Kidney epithelial cell (primary cell): ENCODE measurements around the gene RAB40A. TPM values are rescaled to one million over a fixed set of nuclear protein-coding genes. Genes with fewer than 3 reads are reported as not detected.

Source experiments
- DNase-seq: peaks from one replicate; pipeline ENCODE4 v3.0.0-alpha.2; 2010; ENCODE audit warnings: low read depth
- H3K27me3 ChIP-seq: 2 replicates; pipeline ENCODE4 v1.6.0; 2011; ENCODE audit warnings: low read length; ENCODE audit not compliant: control insufficient read depth, insufficient read depth
- H3K36me3 ChIP-seq: 2 replicates; pipeline ENCODE4 v1.5.1; 2011; ENCODE audit warnings: low read length; ENCODE audit not compliant: control insufficient read depth, insufficient read depth
- H3K4me3 ChIP-seq: 2 replicates; pipeline ENCODE4 v1.5.1; 2011; ENCODE audit warnings: low read depth, mild to moderate bottlenecking, control low read depth, low read length
- CTCF ChIP-seq: IDR thresholded peaks from 2 replicates; pipeline ENCODE4 v1.5.1; 2011; ENCODE audit warnings: mild to moderate bottlenecking, moderate library complexity, low read length, control low read depth, inconsistent platforms; ENCODE audit not compliant: insufficient read depth, poor library complexity, severe bottlenecking
- total RNA-seq: library from RNA; depleted of rRNA; stranded (reverse); fragments of >200 nt; gene quantifications from 2 replicates; pipeline ENCODE4 v1.2.3, GENCODE V29; 2015

Gene RAB40A
- total RNA-seq, 1 donor from 2014 or later, result 0.13 TPM

- DNase-seq, result no peak
- Histone ChIP-seq H3K4me3 (no peak overlapping the region), H3K36me3 (no peaks in the 10 kb centered on the region), H3K27me3 (no peaks in the 10 kb centered on the region)
- no peak for TF ChIP-seq CTCF
Observed at GRCh38 chrX:103518571-103518970, 718 bp downstream of the RAB40A start.

DNA sequence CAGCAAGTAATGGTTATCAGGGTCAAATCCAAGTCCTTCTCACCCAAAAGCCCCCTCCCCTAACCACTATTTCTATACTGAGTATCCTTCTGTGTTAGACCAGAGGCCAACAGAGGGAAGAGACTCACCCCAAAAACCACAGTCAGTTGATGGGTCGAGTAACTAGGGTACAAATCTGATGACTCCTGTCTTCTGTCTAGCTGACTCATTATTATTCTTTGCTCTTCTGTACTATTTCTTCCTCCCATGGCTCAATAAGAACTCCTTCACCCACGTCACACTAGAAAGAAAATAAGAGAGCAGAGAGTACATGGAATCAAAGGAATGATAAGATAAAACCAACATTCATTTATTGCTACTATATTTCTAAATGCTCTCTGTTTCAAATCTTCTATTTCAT is 2.0 kb downstream of the RAB40A start:
- DNase-seq, result peak; percentile 5
- H3K27me3 ChIP-seq, result no peaks in the 10 kb centered on the region
- no peak for TF ChIP-seq CTCF
- H3K4me3 ChIP-seq, result no peak overlapping the region
- H3K36me3 ChIP-seq, result no peaks in the 10 kb centered on the region

GRCh38 chrX:103513476-103514108 is 5.7 kb downstream of the RAB40A start:
- Histone ChIP-seq H3K27me3 (no peaks in the 10 kb centered on the region), H3K4me3 (no peak overlapping the region), H3K36me3 (no peaks in the 10 kb centered on the region)
- TF ChIP-seq CTCF, result no peak
- DNase-seq, result no peak

DNA sequence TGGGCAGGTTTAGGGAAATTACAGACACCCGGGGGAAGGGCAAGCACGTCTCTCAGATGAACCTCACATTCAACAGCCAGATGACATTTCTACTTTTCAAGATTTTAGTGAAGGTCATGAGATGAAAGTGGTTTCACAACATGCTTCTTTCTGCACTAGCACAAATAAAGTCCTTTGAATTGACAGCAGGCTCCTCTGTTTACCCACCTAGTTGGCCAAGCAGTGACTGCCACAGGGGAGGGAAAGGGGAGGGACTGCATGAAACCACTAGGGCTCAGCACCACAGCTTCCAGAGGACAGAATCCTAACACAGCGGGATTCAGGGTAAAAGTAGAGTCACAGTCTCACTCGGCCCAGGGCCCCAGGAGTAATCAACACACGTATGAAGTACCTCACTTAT is 6.2 kb downstream of the RAB40A start:
- TF ChIP-seq CTCF, result no peak
- Histone ChIP-seq H3K36me3 (no peaks in the 10 kb centered on the region), H3K27me3 (no peaks in the 10 kb centered on the region), H3K4me3 (no peak overlapping the region)
- no peak for DNase-seq

DNA sequence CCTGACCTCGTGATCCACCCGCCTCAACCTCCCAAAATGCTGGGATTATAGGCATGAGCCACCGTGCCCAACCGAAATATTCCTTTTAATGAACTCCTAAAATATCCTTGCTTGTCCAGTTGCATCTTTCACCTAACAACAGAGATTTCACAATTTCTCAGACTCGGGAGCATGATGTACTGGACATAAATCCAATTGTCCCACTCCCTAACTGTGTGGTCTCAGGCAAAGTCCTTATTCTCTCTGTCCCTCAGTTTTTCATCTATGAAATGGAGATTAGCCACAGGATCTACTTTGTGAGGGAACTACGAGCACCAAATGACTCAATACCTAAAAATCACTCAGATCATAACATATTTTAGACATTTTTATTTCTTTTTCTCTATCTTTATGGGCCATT is 9.3 kb downstream of the RAB40A start:
- no peak for DNase-seq
- TF ChIP-seq CTCF, result no peak
- no peaks in the 10 kb centered on the region for H3K36me3 ChIP-seq
- no peak overlapping the region for H3K4me3 ChIP-seq
- no peaks in the 10 kb centered on the region for H3K27me3 ChIP-seq

DNA sequence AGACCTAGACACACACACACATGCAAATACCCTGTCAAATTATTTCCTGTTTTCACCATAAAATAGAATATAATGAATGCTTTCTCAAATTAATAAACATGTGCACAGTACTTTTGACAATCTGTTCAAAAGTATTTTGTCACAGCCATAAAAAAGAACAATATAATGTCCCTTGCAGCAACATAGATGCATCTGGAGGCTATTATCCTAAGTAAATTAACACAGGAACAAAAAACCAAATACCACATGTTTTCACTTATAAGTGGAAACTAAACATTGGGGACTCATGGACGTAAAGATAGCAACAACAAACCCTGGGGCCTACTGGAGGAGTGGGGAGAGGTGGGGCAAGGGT is 15.5 kb downstream of the RAB40A start:
- no peak overlapping the region for H3K4me3 ChIP-seq
- DNase-seq, result no peak
- no peak for TF ChIP-seq CTCF

More for the DNA sequence above, 15.5 kb downstream of the RAB40A start:
- Histone ChIP-seq H3K36me3 (no peaks in the 10 kb centered on the region), H3K27me3 (no peaks in the 10 kb centered on the region)
